ENCODE data around the gene CENPU. TPM values are rescaled to one million over a fixed set of nuclear protein-coding genes. Genes with fewer than 3 reads are reported as not detected.

The CENPU gene
- total RNA-seq, 1 experiment from 2014 or later = 38.2 TPM

GRCh38 chr4:184764601-184765000, 30.7 kb upstream of the CENPU start:
- TF ChIP-seq EZH2phosphoT487 (IDR thresholded peaks at IDR 0.05; ENCODE audit: borderline replicate concordance, low read length) (no peak), EZH2 (IDR thresholded peaks at IDR 0.05; ENCODE audit: low read length, unreplicated experiment) (no peak), CTCF (conservative IDR thresholded peaks at IDR 0.05; ENCODE audit: low read depth, low read length) (no peak)
- no peaks in the 10 kb centered on the region for H3K79me2 ChIP-seq (ENCODE audit: low read length)
- ChIA-PET CTCF (no interaction called here), POLR2A (ENCODE audit: unreplicated experiment) (no interaction called here)
- H3K4me2 ChIP-seq (ENCODE audit: low read length) = no peak overlapping the region
- intact Hi-C loops (cut with micrococcal nuclease) = no loop called here
- no peaks in the 10 kb centered on the region for H3K9me3 ChIP-seq (ENCODE audit: low read length)
- H3K9me2 ChIP-seq (replicated peaks; ENCODE audit: low read length) = no peaks in the 10 kb centered on the region
- H3K27ac ChIP-seq (ENCODE audit: low read length) = no peak overlapping the region
- no peaks in the 10 kb centered on the region for H3K27me3 ChIP-seq (ENCODE audit: low read length)
- H4K20me1 ChIP-seq (ENCODE audit: low read length) = no peaks in the 10 kb centered on the region
- no peaks in the 10 kb centered on the region for H3K4me1 ChIP-seq (ENCODE audit: insufficient read depth, low read length)
- DNase-seq = no peak
- no peak overlapping the region for H2AFZ ChIP-seq (ENCODE audit: low read length)
- H3K9ac ChIP-seq (ENCODE audit: low read length) = no peak overlapping the region
- no peaks in the 10 kb centered on the region for H3F3A ChIP-seq (ENCODE audit: low read length, unreplicated experiment)
- H3K4me3 ChIP-seq (ENCODE audit: low read length) = no peak overlapping the region
- no peak for ATAC-seq
- no peaks in the 10 kb centered on the region for H3K36me3 ChIP-seq (ENCODE audit: low read depth, low read length)
- no TSS peak for BruUV-seq (replicated peaks)

GRCh38 chr4:184763150-184763780, 29.4 kb upstream of the CENPU start:
- Histone ChIP-seq H3K27ac (ENCODE audit: low read length) (no peak overlapping the region), H3K79me2 (ENCODE audit: low read length) (no peaks in the 10 kb centered on the region), H2AFZ (ENCODE audit: low read length) (no peak overlapping the region), H3K4me3 (ENCODE audit: low read length) (no peak overlapping the region), H3K9me2 (replicated peaks; ENCODE audit: low read length) (no peaks in the 10 kb centered on the region), H3K4me1 (ENCODE audit: insufficient read depth, low read length) (no peaks in the 10 kb centered on the region), H3K9me3 (ENCODE audit: low read length) (no peaks in the 10 kb centered on the region), H3K9ac (ENCODE audit: low read length) (no peak overlapping the region), H3F3A (ENCODE audit: low read length, unreplicated experiment) (no peaks in the 10 kb centered on the region), H4K20me1 (ENCODE audit: low read length) (no peaks in the 10 kb centered on the region), H3K36me3 (ENCODE audit: low read depth, low read length) (no peaks in the 10 kb centered on the region), H3K4me2 (ENCODE audit: low read length) (no peak overlapping the region), H3K27me3 (ENCODE audit: low read length) (no peaks in the 10 kb centered on the region)
- POLR2A ChIA-PET (ENCODE audit: unreplicated experiment) = no interaction called here
- no peak for ATAC-seq
- BruUV-seq (replicated peaks) = no TSS peak
- CTCF ChIA-PET = no interaction called here
- no peak for DNase-seq
- TF ChIP-seq EZH2 (IDR thresholded peaks at IDR 0.05; ENCODE audit: low read length, unreplicated experiment) = no peak
- no peak for TF ChIP-seq CTCF (conservative IDR thresholded peaks at IDR 0.05; ENCODE audit: low read depth, low read length)
- intact Hi-C loops (cut with micrococcal nuclease) = no loop called here

- CTCF ChIA-PET = no interaction called here
- TF ChIP-seq EZH2 (IDR thresholded peaks at IDR 0.05; ENCODE audit: low read length, unreplicated experiment) (no peak), CTCF (conservative IDR thresholded peaks at IDR 0.05; ENCODE audit: low read depth, low read length) (no peak), EZH2phosphoT487 (IDR thresholded peaks at IDR 0.05; ENCODE audit: borderline replicate concordance, low read length) (no peak)
- intact Hi-C loops (cut with micrococcal nuclease) = no loop called here
Measured at GRCh38 chr4:184762100-184762499, 28.2 kb upstream of the CENPU start.

More at GRCh38 chr4:184762100-184762499, 28.2 kb upstream of the CENPU start:
- DNase-seq (no peak), ATAC-seq (no peak)
- H4K20me1 ChIP-seq (ENCODE audit: low read length) = no peaks in the 10 kb centered on the region
- no peaks in the 10 kb centered on the region for H3F3A ChIP-seq (ENCODE audit: low read length, unreplicated experiment)
- no peak overlapping the region for H3K4me3 ChIP-seq (ENCODE audit: low read length)
- no peak overlapping the region for H3K27ac ChIP-seq (ENCODE audit: low read length)
- H3K9me3 ChIP-seq (ENCODE audit: low read length) = no peaks in the 10 kb centered on the region
- H2AFZ ChIP-seq (ENCODE audit: low read length) = no peak overlapping the region
- H3K9me2 ChIP-seq (replicated peaks; ENCODE audit: low read length) = no peaks in the 10 kb centered on the region
- H3K4me1 ChIP-seq (ENCODE audit: insufficient read depth, low read length) = no peaks in the 10 kb centered on the region
- H3K9ac ChIP-seq (ENCODE audit: low read length) = no peak overlapping the region
- H3K27me3 ChIP-seq (ENCODE audit: low read length) = no peaks in the 10 kb centered on the region
- POLR2A ChIA-PET (ENCODE audit: unreplicated experiment) = no interaction called here
- H3K36me3 ChIP-seq (ENCODE audit: low read depth, low read length) = no peaks in the 10 kb centered on the region
- H3K4me2 ChIP-seq (ENCODE audit: low read length) = no peak overlapping the region
- no peaks in the 10 kb centered on the region for H3K79me2 ChIP-seq (ENCODE audit: low read length)
- no TSS peak for BruUV-seq (replicated peaks)
